GM18909 (cell line): Measurements from ENCODE around the gene AK5.
A peak's percentile ranks its signal among the peaks of the same experiment; 100 is the strongest.

Experiments
- ATAC-seq: cut with Tn5 transposase; IDR thresholded peaks from one replicate; pipeline ENCODE4 v1.9.1; 2021; ENCODE audit warnings: mild to moderate bottlenecking; ENCODE audit not compliant: unreplicated experiment, poor library complexity

Gene AK5

DNA sequence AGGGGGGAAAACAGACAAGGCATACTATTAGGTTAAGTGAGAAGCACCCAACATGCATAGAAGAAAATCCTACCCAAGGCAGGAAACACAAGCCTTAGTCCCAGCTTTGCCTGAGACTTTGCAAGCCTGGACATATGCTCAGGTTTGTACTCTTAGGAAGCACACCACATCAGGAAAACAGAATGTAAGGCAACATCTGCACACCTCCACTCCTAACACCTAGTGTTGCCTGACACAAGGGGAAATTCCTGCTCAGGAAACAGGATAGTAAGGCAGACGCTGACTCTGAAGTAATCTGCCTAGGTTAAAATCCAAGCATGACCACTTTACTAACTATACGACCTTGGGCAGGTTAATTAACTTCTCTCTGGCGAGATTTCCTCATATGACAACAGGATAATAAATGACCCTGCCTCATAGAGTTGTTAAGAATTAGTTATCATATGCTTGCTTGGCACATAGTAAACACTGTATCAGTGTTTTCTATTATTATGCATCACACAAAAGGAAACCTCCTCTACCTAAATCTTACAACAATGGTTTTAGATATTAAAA lies 280.9 kb downstream of the AK5 start:
- ATAC-seq, result no peak

DNA sequence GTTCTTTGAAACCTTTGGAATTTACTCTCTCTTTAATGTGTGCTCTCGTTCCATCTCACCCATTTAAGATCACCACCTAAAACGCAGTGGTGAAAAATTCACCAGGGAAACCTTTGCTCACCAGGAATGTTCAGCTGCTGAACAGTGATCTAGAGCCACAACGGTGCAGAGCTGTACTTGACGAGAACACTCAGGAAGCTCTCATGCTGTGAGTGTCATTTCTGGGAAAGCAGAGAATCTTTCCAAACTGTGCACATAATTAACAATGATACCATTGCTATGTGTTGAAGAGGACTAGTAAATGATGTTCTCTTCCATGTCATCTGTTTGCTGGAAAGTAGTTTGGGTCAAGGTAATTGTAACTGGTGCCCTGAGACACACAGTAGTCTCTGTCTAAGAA lies 283.5 kb downstream of the AK5 start:
- ATAC-seq, result no peak

DNA sequence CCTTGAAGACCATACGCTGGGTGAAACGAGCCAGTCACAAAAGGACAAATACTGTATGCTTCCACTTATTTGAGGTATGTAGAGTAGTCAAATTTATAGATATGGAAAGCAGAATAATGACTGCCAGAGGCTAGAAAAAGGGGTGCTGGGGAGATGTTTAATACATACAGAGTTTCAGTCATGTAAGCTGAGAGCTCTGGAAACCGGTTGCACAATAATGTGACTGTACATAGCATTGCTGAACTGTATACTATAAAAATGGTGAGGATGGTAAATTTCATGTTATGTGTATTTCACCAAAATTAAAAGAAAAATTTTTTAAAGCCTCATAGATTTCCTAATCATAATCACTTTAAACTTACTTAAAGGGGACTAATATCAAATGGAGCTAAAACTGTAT lies 289.8 kb downstream of the AK5 start:
- ATAC-seq, result no peak

- ATAC-seq, result no peak
Observed at GRCh38 chr1:77579547-77579946, 297.7 kb downstream of the AK5 start.

GRCh38 chr1:77582905-77583304 lies 301.1 kb downstream of the AK5 start:
- ATAC-seq, result no peak

DNA sequence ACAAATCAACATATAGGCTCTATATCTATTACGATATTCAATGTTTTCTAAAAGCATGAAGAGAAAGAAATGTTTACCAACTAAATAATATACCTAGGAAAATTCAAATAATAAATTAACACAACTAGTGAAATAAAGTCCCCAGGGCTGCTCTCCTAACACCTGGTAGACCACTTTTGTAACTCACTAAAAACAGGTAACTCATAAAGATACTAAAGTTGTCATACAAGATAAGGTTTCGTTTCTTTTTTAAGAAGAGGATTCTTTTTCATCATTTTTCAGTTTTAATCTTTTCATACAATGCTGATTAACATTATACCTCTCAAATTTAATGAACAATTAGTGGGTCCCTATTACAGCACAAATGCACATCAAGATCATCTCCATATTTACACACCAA lies 301.7 kb downstream of the AK5 start:
- no peak for ATAC-seq

- ATAC-seq, result no peak
Observed at GRCh38 chr1:77584884-77585283, 303.1 kb downstream of the AK5 start.

DNA sequence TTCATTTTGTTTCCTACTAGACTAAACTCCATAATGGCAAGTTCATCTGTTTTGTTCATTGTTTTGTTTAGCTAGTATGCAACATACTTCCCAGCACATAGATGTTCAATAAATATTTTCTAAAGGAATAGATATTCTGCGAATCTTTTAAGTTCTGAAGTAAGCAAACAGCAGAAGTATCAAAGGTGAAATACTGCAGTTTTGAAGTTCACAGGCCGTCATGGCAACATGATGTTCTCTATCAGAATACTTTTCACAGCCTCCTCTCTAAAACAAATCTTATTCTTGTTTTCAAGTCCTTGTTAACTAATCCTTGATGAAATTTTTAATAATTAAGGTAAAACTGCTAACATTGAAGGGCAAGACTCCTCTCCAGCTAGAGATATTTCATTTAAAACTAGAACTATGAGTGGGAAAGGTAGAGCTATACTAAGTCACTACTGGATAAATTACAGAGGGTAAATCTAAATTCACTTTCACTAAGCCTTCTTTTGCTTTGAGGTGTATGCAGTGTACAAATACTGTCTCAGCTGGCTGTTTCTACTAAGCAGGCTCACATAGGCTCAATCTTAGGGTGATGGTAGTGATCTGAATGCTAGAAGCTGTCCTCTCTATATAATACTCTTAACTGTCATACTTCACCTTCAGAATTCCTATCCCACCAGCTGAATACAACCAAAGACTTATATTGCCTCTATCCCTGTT lies 303.9 kb downstream of the AK5 start:
- ATAC-seq, result no peak

DNA sequence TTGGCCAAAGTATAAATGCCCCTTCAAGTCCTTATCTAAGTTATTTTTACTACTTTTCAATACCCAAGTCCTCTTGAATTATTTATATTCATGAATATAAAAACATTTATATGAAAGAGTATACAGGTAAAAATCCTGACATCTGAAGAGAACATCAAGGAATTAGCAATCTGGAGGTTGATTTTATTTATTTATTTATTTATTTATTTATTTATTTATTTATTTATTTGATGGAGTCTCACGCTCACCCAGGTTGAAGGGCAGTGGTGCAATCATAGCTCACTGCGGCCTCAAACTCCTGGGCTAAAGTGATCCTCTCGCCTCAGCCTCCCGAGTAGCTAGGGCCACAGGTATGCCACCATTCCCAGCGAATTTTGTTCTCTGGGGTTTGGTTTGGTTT lies 307.4 kb downstream of the AK5 start:
- no peak for ATAC-seq

DNA sequence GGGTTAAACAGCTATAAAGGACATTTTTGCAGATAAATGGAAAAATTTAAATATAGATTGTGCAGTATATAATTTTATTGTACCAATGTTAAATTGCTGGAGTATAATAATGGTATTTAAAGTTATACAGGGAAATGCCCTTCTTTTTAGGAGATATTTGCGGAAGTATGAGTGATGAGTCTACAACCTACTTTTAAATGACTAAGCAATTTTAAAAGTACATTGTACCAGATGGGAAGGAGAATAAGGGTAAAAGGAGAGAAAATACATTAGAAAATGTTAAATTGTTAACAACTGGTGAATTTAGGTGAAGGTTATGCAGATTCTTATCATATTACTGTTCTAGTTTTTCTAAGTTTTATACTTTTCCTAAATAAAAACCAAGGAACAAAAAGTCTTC lies 308.8 kb downstream of the AK5 start:
- ATAC-seq, result no peak

DNA sequence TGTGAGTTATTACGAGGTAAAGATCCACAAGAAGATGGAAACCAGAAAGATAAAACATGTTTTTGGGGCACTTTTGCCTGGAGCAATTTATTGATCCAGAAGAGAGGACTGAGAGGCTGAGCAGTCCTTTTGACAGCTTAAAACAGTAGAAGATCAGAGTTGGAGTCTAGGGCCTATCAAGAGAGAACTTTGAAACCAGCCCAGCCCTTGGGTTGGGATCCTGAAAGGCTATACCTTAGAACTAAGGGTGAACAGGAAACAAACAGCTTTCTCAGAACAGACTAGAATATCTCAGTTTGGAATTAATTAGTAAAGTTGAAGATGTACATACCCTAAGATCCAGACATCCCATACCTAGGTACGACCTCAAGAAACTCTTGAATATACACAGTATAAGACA lies 311.1 kb downstream of the AK5 start:
- no peak for ATAC-seq

DNA sequence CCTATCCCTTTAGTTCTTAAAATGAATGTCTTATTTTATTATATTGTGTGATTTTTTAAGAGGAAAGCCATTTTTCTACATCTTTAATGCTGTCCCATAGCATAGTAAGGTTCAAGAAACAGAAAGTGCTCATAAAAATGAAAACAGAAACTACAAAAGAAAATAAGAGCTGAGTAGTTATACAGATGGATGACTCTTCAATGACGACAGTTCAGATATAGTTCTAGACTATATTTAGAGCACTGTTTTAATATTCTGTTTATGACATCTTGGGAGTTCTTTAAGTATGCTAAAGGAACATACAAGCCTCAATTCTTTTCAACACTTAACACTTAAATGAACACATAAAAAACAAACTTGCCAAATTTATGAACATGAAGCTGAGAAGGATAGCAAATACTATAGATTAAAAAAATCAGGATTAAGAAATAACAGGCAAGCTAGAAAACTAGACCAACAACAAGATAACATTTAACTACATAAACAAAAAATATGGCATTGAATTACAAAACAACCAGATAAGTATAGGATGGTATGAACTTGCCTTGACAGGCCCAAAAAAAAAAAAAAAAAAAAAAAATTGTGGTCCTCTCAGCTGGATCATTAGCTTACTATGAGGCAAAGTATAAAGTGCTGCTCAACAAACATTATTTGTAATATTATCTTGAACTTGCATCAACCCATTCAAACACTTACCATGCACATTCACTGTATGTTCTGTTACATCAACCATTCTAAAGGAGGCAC lies 312.7 kb downstream of the AK5 start:
- peak; percentile 91 for ATAC-seq

GRCh38 chr1:77597310-77597709 lies 315.5 kb downstream of the AK5 start:
- ATAC-seq, result no peak

DNA sequence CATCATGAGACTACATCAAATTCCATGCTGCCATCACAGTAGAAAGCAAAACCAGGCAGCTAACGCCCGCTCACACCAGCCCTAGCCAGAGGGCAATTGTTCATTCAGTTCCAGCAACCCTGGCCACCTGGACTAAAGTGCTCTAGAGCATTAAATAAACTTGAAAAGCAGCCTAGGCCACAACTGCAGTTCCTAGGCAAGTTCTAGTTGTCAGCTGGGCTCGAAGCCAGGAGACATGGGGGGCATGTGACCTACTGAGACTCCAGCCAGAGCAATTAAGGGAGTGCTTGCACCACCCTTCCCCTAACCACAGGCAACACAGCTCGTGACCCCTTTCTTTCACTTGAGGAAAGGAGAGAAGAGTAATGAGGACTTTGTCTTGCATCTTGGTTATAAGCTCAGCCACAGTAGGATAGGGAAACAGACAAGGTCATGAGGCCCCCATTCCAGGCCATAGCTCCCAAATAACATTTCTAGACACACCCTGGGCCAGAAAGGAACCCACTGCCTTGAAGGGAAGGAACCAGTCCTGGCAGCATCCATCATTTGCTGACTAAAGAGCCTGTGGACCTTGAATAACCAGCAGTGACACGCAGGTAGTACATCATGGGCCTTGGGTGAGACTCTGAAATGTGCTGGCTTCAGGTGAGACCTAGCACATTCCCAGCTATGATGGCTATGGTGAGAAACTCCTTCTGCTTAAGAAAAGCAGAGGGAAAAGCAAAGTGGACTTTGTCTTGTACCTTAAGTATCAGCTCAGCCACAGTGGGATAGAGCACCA lies 323.6 kb downstream of the AK5 start:
- no peak for ATAC-seq

DNA sequence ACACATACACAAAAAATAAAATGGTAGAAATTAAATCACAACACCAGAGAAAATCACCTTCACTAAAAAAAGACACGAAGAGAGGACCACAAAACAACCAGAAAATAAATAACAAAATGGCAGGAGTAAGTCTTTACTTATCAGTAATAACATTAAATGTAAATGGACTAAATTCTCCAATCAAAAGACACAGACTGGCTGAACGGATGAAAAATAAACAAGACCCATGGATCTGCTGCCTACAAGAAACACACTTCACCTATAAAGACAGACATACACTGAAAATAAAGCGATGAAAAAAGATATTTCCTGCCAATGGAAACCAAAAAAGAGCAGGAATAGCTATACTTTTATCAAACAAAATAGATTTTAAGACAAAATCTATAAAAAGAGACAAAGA lies 327.1 kb downstream of the AK5 start:
- no peak for ATAC-seq
